ENCODE data around the gene CDC42EP1. TPM values are rescaled to one million over a fixed set of nuclear protein-coding genes. Genes with fewer than 3 reads are reported as not detected.
"Not testable (repeated sequence)": the region's sequence is repeated elsewhere in the genome, so short reads cannot be mapped to it uniquely, and the experiment has no call there.

Gene CDC42EP1
- total RNA-seq, 1 donor from 2014 or later, result 52.6 TPM

- TF ChIP-seq CTCF (IDR thresholded peaks at IDR 0.05; ENCODE audit: unreplicated experiment), result no peak
- Mint-ChIP-seq H3K27ac (no peak overlapping the region), H3K4me1 (ENCODE audit: low read depth) (peaks cover 9% of the 10 kb centered on the region), H3K4me3 (ENCODE audit: low read depth) (no peak overlapping the region), H3K9me3 (ENCODE audit: low read depth) (no peaks in the 10 kb centered on the region), H3K27me3 (no peaks in the 10 kb centered on the region), H3K36me3 (ENCODE audit: insufficient read depth) (no peaks in the 10 kb centered on the region)
- no peak for DNase-seq (ENCODE audit: low spot score, unreplicated experiment)
Measured at GRCh38 chr22:37529652-37530345, 30.5 kb upstream of the CDC42EP1 start.

GRCh38 chr22:37533995-37534394 lies 26.3 kb upstream of the CDC42EP1 start:
- Mint-ChIP-seq H3K27ac (no peak overlapping the region), H3K4me1 (ENCODE audit: low read depth) (peaks cover 14% of the 10 kb centered on the region)
- TF ChIP-seq CTCF (IDR thresholded peaks at IDR 0.05; ENCODE audit: unreplicated experiment), result no peak

GRCh38 chr22:37534445-37534844 lies 25.8 kb upstream of the CDC42EP1 start:
- H3K36me3 Mint-ChIP-seq (ENCODE audit: insufficient read depth), result no peaks in the 10 kb centered on the region
- H3K27ac Mint-ChIP-seq, result peak overlapping the region; percentile 18
- no peak overlapping the region for H3K4me3 Mint-ChIP-seq (ENCODE audit: low read depth)
- H3K9me3 Mint-ChIP-seq (ENCODE audit: low read depth), result no peaks in the 10 kb centered on the region
- H3K4me1 Mint-ChIP-seq (ENCODE audit: low read depth), result peaks cover 16% of the 10 kb centered on the region
- no peaks in the 10 kb centered on the region for H3K27me3 Mint-ChIP-seq
- DNase-seq (ENCODE audit: low spot score, unreplicated experiment), result no peak
- TF ChIP-seq CTCF (IDR thresholded peaks at IDR 0.05; ENCODE audit: unreplicated experiment), result no peak

More at GRCh38 chr22:37533995-37534394, 26.3 kb upstream of the CDC42EP1 start:
- DNase-seq (ENCODE audit: low spot score, unreplicated experiment), result no peak
- Mint-ChIP-seq H3K9me3 (ENCODE audit: low read depth) (no peaks in the 10 kb centered on the region), H3K27me3 (no peaks in the 10 kb centered on the region), H3K4me3 (ENCODE audit: low read depth) (no peak overlapping the region), H3K36me3 (ENCODE audit: insufficient read depth) (no peaks in the 10 kb centered on the region)

- DNase-seq (ENCODE audit: low spot score, unreplicated experiment), result no peak
- TF ChIP-seq CTCF (IDR thresholded peaks at IDR 0.05; ENCODE audit: unreplicated experiment), result no peak
- Mint-ChIP-seq H3K4me1 (ENCODE audit: low read depth) (peaks cover 17% of the 10 kb centered on the region), H3K36me3 (ENCODE audit: insufficient read depth) (no peaks in the 10 kb centered on the region), H3K27me3 (no peaks in the 10 kb centered on the region), H3K27ac (no peak overlapping the region), H3K9me3 (ENCODE audit: low read depth) (no peaks in the 10 kb centered on the region), H3K4me3 (ENCODE audit: low read depth) (no peak overlapping the region)
Measured at GRCh38 chr22:37535159-37535558, 25.1 kb upstream of the CDC42EP1 start.

GRCh38 chr22:37538590-37539357 lies 21.5 kb upstream of the CDC42EP1 start:
- no peaks in the 10 kb centered on the region for H3K36me3 Mint-ChIP-seq (ENCODE audit: insufficient read depth)
- DNase-seq (ENCODE audit: low spot score, unreplicated experiment), result peak; percentile 95
- H3K27me3 Mint-ChIP-seq, result no peaks in the 10 kb centered on the region
- peak overlapping the region; percentile 83 for H3K27ac Mint-ChIP-seq
- peak; percentile 99 for TF ChIP-seq CTCF (IDR thresholded peaks at IDR 0.05; ENCODE audit: unreplicated experiment)
- H3K9me3 Mint-ChIP-seq (ENCODE audit: low read depth), result no peaks in the 10 kb centered on the region
- H3K4me3 Mint-ChIP-seq (ENCODE audit: low read depth), result no peak overlapping the region
- H3K4me1 Mint-ChIP-seq (ENCODE audit: low read depth), result peaks cover 23% of the 10 kb centered on the region

- not testable (repeated sequence) for DNase-seq (ENCODE audit: low spot score, unreplicated experiment); H3K36me3 Mint-ChIP-seq (ENCODE audit: insufficient read depth); H3K9me3 Mint-ChIP-seq (ENCODE audit: low read depth); H3K27ac Mint-ChIP-seq; H3K27me3 Mint-ChIP-seq; H3K4me3 Mint-ChIP-seq (ENCODE audit: low read depth)
- H3K4me1 Mint-ChIP-seq (ENCODE audit: low read depth), result peaks cover 18% of the 10 kb centered on the region
Measured at GRCh38 chr22:37539790-37540189, 20.5 kb upstream of the CDC42EP1 start.

GRCh38 chr22:37542416-37542815 lies 17.9 kb upstream of the CDC42EP1 start:
- DNase-seq (ENCODE audit: low spot score, unreplicated experiment); H3K27me3 Mint-ChIP-seq; H3K27ac Mint-ChIP-seq; H3K9me3 Mint-ChIP-seq (ENCODE audit: low read depth); H3K4me3 Mint-ChIP-seq (ENCODE audit: low read depth); H3K36me3 Mint-ChIP-seq (ENCODE audit: insufficient read depth): not testable (repeated sequence)
- peaks cover 38% of the 10 kb centered on the region for H3K4me1 Mint-ChIP-seq (ENCODE audit: low read depth)

All from progenitor cell of endocrine pancreas (in vitro differentiated cells).